Astrocyte (in vitro differentiated cells and primary cell): ENCODE measurements around the gene BRICD5. TPM values are rescaled to one million over a fixed set of nuclear protein-coding genes. Genes with fewer than 3 reads are reported as not detected.

Experiments
- DNase-seq: peaks from one replicate; pipeline ENCODE4 v3.0.0-alpha.2; 2010; ENCODE audit warnings: low read depth
- FAIRE-seq: peaks from 2 replicates; lab custom pipeline; 2011; peaks lifted over from hg19 to GRCh38; lab: Jason Lieb, UNC
- H2AFZ ChIP-seq: 2 replicates; pipeline ENCODE4 v1.6.0; 2012; ENCODE audit warnings: low read depth, low read length, inconsistent platforms
- H3K27ac ChIP-seq: 2 replicates; pipeline ENCODE4 v1.5.1; 2011; ENCODE audit warnings: low read depth, low read length, inconsistent platforms
- H3K27me3 ChIP-seq: 2 replicates; pipeline ENCODE4 v1.6.0; 2011; ENCODE audit warnings: low read length, inconsistent platforms; ENCODE audit not compliant: insufficient read depth
- H3K36me3 ChIP-seq: 2 replicates; pipeline ENCODE4 v1.5.1; 2011; ENCODE audit warnings: low read length, inconsistent platforms; ENCODE audit not compliant: insufficient read depth
- H3K4me1 ChIP-seq: 2 replicates; pipeline ENCODE4 v1.5.1; 2011; ENCODE audit warnings: low read length, inconsistent platforms; ENCODE audit not compliant: insufficient read depth
- H3K4me2 ChIP-seq: 2 replicates; pipeline ENCODE4 v1.6.0; 2012; ENCODE audit warnings: low read length, inconsistent platforms
- H3K4me3 ChIP-seq: 2 replicates; pipeline ENCODE4 v1.5.1; 2011; ENCODE audit warnings: low read depth, mild to moderate bottlenecking, low read length, inconsistent platforms; ENCODE audit not compliant: insufficient read depth
- H3K79me2 ChIP-seq: 2 replicates; pipeline ENCODE4 v1.6.0; 2012; ENCODE audit warnings: mild to moderate bottlenecking, low read length, inconsistent platforms; ENCODE audit not compliant: insufficient read depth
- H3K9ac ChIP-seq: 2 replicates; pipeline ENCODE4 v1.6.0; 2012; ENCODE audit warnings: mild to moderate bottlenecking, low read length, inconsistent platforms
- H3K9me3 ChIP-seq: 2 replicates; pipeline ENCODE4 v1.5.1; 2012; ENCODE audit warnings: low read depth, mild to moderate bottlenecking, low read length, inconsistent platforms; ENCODE audit not compliant: insufficient read depth
- H4K20me1 ChIP-seq: 2 replicates; pipeline ENCODE4 v1.6.0; 2012; ENCODE audit warnings: low read length, inconsistent platforms; ENCODE audit not compliant: insufficient read depth
- H3K27ac Mint-ChIP-seq: one replicate; pipeline ENCODE4 v1.8.0; 2021; ENCODE audit warnings: mild to moderate bottlenecking, mixed read lengths; ENCODE audit not compliant: unreplicated experiment
- H3K27me3 Mint-ChIP-seq: one replicate; pipeline ENCODE4 v1.8.0; 2021; ENCODE audit warnings: low read depth, mixed read lengths; ENCODE audit not compliant: unreplicated experiment
- H3K36me3 Mint-ChIP-seq: one replicate; pipeline ENCODE4 v1.8.0; 2021; ENCODE audit warnings: low read depth, mixed read lengths; ENCODE audit not compliant: unreplicated experiment
- H3K4me1 Mint-ChIP-seq: one replicate; pipeline ENCODE4 v1.8.0; 2021; ENCODE audit warnings: low read depth, mixed read lengths; ENCODE audit not compliant: unreplicated experiment
- H3K4me3 Mint-ChIP-seq: one replicate; pipeline ENCODE4 v1.8.0; 2021; ENCODE audit warnings: mild to moderate bottlenecking, moderate library complexity, mixed read lengths; ENCODE audit not compliant: unreplicated experiment
- H3K9me3 Mint-ChIP-seq: one replicate; pipeline ENCODE4 v1.8.0; 2021; ENCODE audit warnings: mild to moderate bottlenecking, mixed read lengths; ENCODE audit not compliant: unreplicated experiment
- EZH2 ChIP-seq: IDR thresholded peaks from 2 replicates; pipeline ENCODE4 v1.6.1; 2012; ENCODE audit warnings: mild to moderate bottlenecking, low read length, inconsistent platforms; ENCODE audit not compliant: insufficient read depth
- total RNA-seq: library from RNA; stranded (reverse); gene quantifications from 2 replicates; pipeline ENCODE4 v1.2.1, GENCODE V29; 2021
- TF ChIP-seq, protein P1 (sequence below): IDR thresholded peaks from 2 replicates; pipeline ENCODE4 v1.5.1; 2011; ENCODE audit warnings: low read depth, mild to moderate bottlenecking, inconsistent platforms, low read length, moderate library complexity; ENCODE audit not compliant: insufficient read depth

BRICD5 gene
- total RNA-seq, 1 donor from 2014 or later = 6.4 TPM

DNA sequence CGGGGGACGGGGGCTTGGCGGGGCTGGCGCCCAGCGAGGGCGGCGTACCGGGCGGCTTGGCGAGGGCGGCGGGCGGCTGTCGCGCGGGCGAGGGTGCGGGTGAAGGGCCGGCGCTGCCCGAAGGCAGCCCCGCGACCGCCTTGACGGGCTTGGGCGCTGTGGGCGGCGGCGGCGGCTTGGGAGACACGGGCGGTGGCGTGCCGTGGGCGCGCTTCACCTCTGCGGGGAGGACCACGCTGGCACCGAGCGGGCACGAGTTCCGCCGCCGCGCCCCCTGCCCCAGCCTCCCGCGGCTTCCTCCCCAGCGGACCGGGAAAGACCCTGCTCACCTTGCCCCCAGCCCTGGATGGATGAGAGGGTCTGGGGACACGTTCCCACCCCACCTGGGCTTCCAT lies 31.6 kb downstream of the BRICD5 start:
- H2AFZ ChIP-seq = no peak overlapping the region
- H3K9me3 Mint-ChIP-seq = no peaks in the 10 kb centered on the region

DNA sequence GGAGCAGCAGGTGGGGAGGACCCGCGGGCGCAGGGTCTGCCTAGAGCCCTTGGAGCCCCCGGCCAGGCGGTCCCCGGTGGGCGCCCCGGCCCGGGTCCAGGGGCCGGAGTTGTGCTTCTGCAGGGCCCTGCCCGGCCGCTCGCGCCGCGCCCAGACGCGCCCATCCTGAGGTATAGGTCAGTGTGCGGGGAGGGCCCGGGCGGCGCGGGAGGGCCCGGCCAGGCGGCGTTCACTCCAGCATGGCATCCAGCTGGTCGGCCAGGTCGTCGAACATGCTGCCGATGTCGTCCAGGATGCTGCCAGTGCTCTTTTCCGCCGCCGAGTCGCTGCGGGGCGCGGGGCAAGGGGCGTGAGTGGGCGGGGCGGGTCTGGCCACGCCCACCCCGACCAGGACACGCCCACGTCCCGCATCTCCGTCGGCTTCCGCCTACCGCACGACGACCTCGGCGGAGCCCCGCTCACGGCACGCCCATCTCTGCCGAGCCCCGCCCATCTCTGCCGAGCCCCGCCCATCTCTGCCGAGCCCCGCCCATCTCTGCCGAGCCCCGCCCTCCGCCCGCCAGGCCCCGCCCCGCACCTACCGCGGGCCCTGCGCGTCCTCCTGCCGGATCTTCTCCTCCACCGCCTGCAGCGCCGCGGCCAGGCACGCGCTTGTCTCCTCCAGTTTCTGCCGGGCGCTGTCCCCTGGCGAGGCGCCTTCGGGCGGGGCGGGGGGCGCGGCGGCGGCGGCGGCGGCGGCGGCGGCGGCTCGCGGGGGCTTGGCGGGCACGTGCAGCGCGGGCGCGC lies 32.1 kb downstream of the BRICD5 start:
- no peaks in the 10 kb centered on the region for H3K27me3 ChIP-seq
- no peaks in the 10 kb centered on the region for H3K79me2 ChIP-seq
- Mint-ChIP-seq H3K27ac (no peak overlapping the region), H3K9me3 (no peaks in the 10 kb centered on the region), H3K36me3 (peaks cover 5% of the 10 kb centered on the region), H3K27me3 (no peaks in the 10 kb centered on the region), H3K4me1 (no peaks in the 10 kb centered on the region), H3K4me3 (no peak overlapping the region)
- FAIRE-seq (no peak), DNase-seq (no peak)
- no peaks in the 10 kb centered on the region for H3K9me3 ChIP-seq
- no peaks in the 10 kb centered on the region for H3K4me1 ChIP-seq
- TF ChIP-seq, protein P1, sequence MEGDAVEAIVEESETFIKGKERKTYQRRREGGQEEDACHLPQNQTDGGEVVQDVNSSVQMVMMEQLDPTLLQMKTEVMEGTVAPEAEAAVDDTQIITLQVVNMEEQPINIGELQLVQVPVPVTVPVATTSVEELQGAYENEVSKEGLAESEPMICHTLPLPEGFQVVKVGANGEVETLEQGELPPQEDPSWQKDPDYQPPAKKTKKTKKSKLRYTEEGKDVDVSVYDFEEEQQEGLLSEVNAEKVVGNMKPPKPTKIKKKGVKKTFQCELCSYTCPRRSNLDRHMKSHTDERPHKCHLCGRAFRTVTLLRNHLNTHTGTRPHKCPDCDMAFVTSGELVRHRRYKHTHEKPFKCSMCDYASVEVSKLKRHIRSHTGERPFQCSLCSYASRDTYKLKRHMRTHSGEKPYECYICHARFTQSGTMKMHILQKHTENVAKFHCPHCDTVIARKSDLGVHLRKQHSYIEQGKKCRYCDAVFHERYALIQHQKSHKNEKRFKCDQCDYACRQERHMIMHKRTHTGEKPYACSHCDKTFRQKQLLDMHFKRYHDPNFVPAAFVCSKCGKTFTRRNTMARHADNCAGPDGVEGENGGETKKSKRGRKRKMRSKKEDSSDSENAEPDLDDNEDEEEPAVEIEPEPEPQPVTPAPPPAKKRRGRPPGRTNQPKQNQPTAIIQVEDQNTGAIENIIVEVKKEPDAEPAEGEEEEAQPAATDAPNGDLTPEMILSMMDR = no peak
- TF ChIP-seq EZH2 = no peak
- no peaks in the 10 kb centered on the region for H3K36me3 ChIP-seq
- H3K9ac ChIP-seq = no peak overlapping the region
- H3K4me3 ChIP-seq = no peak overlapping the region
- H4K20me1 ChIP-seq = peaks cover 12% of the 10 kb centered on the region
- no peak overlapping the region for H3K4me2 ChIP-seq
- no peak overlapping the region for H3K27ac ChIP-seq
- no peak overlapping the region for H2AFZ ChIP-seq

More for the DNA sequence above, 31.6 kb downstream of the BRICD5 start:
- H3K9ac ChIP-seq = no peak overlapping the region
- Mint-ChIP-seq H3K4me1 (no peaks in the 10 kb centered on the region), H3K4me3 (no peak overlapping the region), H3K36me3 (peaks cover 5% of the 10 kb centered on the region), H3K27ac (no peak overlapping the region), H3K27me3 (no peaks in the 10 kb centered on the region)
- FAIRE-seq (no peak), DNase-seq (no peak)
- H3K27ac ChIP-seq = no peak overlapping the region
- no peaks in the 10 kb centered on the region for H3K27me3 ChIP-seq
- TF ChIP-seq EZH2 = no peak
- TF ChIP-seq, protein P1 = no peak
- H3K4me3 ChIP-seq = no peak overlapping the region
- H4K20me1 ChIP-seq = peaks cover 12% of the 10 kb centered on the region
- no peaks in the 10 kb centered on the region for H3K4me1 ChIP-seq
- no peaks in the 10 kb centered on the region for H3K36me3 ChIP-seq
- no peaks in the 10 kb centered on the region for H3K9me3 ChIP-seq
- H3K4me2 ChIP-seq = no peak overlapping the region
- H3K79me2 ChIP-seq = no peaks in the 10 kb centered on the region

DNA sequence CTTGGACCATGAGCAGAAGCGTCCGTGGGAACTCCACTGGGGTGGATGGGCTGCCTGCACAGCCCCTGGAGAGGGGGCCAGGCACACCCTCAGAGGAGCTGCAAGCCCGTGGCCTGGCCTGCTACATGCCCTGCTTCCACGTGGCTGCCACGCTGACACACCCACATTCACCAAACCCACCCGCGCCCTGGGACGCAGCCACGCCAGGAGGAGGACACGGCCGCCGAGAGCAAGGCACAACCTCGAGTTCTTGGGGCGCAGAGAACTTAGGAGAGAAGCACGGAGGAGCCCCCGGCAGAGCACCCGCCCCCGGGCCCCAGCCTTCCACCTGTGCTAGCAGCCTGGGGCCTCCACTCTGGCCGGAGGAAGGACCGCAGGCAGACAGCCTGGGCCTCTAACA lies 33.1 kb downstream of the BRICD5 start:
- H3K9me3 Mint-ChIP-seq = no peaks in the 10 kb centered on the region
- Histone ChIP-seq H3K9me3 (no peaks in the 10 kb centered on the region), H3K9ac (no peak overlapping the region), H4K20me1 (peaks cover 12% of the 10 kb centered on the region), H3K36me3 (no peaks in the 10 kb centered on the region), H3K27me3 (no peaks in the 10 kb centered on the region), H3K4me2 (no peak overlapping the region), H3K4me3 (no peak overlapping the region), H3K4me1 (no peaks in the 10 kb centered on the region), H2AFZ (no peak overlapping the region), H3K27ac (no peak overlapping the region), H3K79me2 (no peaks in the 10 kb centered on the region)
- no peak overlapping the region for H3K27ac Mint-ChIP-seq
- peaks cover 5% of the 10 kb centered on the region for H3K36me3 Mint-ChIP-seq
- no peak overlapping the region for H3K4me3 Mint-ChIP-seq
- DNase-seq = no peak
- H3K4me1 Mint-ChIP-seq = no peaks in the 10 kb centered on the region
- TF ChIP-seq, protein P1 = no peak
- TF ChIP-seq EZH2 = no peak
- FAIRE-seq = no peak
- H3K27me3 Mint-ChIP-seq = no peaks in the 10 kb centered on the region
